ENCODE measurements around the gene UNC5B.
"Not testable (repeated sequence)": the region's sequence is repeated elsewhere in the genome, so short reads cannot be mapped to it uniquely, and the experiment has no call there.

The UNC5B gene

DNA sequence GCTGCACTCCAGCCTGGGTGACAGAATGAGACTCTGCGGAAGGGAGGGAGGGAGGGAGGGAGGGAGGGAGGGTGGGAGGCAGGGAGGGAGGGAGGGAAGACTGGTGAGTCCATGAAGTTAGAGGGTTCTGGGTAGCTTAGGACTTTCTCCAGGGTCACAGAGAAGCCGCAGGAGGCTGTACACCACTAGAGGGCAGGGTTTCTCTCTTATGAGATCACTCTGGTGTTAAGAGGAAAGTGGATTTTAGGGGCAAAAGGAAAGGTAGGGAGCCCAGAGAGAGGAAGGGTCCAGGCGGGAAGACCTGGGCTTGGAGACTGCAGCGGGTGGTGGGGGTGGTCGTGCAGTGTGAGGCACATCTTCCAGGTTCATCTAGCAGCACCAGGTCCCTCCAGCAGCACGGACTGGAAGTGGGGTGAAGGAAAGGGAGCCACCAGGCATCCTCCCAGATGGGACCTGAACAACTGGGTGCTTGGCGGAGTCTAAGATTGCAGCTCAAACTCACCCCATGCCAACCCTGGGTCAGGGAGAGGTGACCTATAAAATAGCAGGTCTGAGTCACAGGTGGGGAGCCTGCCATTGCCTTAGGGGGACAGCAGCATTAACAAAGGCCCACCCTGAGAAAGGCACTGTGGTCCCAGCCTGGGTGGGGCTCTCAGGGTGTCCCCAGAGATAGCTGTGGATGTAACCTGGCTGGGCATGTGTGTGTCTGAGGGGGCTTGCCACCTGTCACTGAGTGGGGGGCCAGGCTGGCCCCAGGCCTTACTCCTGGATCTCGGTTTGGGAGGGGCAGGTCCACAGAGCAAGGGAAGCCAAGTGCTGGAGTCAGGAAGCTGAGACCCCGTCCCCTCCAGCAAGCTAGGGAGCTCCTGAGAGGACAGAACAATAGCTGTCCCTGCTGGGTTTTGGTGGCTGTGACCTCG lies 58.2 kb downstream of the UNC5B start:
- TF ChIP-seq POLR2A (IDR thresholded peaks at IDR 0.05; ENCODE audit: low read length) (no peak), GATA1 (IDR thresholded peaks at IDR 0.05; ENCODE audit: low read depth, low read length) (no peak)
- DNase-seq, result peak; percentile 37 to 64

DNA sequence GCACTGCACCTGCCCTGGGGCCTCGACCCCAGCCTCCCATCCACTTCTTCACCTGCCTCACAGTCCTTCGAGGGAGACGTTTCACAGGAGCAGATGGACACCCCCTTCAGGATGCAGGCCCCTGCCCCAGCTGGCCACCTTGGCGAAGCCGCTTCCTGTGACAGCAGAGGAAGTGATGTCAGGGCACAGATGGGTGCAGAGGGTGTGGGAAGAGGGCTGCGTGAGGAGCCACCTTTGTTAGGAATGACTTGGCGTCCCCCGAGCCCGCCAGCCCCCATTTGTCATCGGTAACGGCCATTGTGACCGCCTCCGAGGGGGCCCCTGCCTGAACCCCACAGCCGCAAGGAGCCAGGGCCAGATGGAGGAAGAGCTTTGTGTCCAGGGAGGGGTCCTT lies 59.3 kb downstream of the UNC5B start:
- TF ChIP-seq POLR2A (IDR thresholded peaks at IDR 0.05; ENCODE audit: low read length), result no peak
- TF ChIP-seq GATA1 (IDR thresholded peaks at IDR 0.05; ENCODE audit: low read depth, low read length), result no peak
- no peak for DNase-seq

DNA sequence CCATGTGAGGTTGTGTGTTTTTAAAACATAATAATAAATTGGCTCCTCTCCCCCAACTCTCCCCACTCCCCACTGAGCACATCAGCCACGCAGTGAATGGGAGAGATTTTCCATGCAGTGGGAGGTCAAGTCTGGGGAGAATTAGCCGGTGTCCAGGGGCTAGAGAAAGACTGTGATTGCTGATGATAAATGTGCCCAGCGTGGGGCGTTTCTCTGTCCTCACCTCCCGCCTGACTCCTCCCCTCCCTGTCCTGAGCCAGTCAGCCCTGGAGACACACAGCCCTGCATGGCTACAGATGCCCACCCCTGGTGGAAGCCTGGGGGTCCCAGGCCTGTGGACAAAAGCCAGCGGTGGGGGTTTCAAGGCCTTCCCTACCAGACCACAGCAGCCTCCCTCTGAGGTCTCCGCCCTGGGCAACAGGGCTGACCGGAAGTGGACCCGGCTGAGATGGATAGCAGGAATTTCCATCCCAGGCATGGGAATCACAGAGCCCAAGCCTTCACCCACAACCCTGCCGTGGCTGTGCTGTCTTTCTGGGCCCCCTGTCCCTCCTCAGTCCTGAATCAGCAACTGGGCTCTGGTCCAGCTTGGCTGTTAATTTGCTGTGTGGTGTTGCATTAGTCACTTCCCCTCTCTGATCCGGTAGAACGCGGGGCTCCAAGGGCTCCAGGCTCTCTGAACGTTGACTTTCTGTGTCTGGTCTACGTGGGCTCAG lies 59.8 kb downstream of the UNC5B start:
- no peak for DNase-seq
- TF ChIP-seq POLR2A (IDR thresholded peaks at IDR 0.05; ENCODE audit: low read length), result no peak
- no peak for TF ChIP-seq GATA1 (IDR thresholded peaks at IDR 0.05; ENCODE audit: low read depth, low read length)

DNA sequence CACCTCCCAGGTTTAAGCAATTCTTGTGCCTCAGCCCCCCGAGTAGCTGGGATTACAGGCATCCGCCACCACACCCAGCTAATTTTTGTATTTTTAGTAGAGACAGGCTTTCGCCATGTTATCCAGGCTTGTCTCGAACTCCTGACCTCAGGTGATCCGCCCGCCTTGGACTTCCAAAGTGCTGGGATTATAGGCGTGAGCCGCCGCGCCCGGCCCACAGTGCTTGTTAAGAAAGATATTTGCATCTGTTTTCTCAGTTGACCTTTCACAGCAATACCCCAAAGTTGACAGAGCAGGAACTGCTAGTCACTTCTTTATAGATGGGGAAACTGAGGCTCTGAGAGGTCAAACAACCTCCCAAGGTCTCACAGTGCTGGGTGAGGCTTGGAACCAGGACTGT lies 60.6 kb downstream of the UNC5B start:
- not testable (repeated sequence) for DNase-seq

DNA sequence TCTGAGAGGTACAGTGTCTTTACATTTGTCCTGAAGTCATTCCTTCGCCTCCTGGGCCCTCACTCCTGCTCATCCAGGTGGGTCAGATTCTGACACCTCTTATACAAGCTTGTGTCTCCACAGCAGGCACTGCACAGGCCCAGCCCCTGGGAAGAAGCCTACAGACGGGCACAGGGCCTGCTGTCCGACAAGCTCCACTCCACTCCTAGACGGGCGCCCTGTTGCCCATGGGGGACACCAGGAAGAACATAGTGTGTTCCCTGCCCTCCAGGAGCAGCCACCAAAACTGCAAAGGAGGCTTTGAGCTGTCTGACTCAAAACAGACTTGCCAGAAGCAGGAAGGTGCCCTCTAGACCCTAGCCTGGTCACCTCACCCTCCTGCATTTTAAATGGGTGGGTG lies 61.1 kb downstream of the UNC5B start:
- no peak for TF ChIP-seq POLR2A (IDR thresholded peaks at IDR 0.05; ENCODE audit: low read length)
- TF ChIP-seq GATA1 (IDR thresholded peaks at IDR 0.05; ENCODE audit: low read depth, low read length), result no peak
- no peak for DNase-seq

DNA sequence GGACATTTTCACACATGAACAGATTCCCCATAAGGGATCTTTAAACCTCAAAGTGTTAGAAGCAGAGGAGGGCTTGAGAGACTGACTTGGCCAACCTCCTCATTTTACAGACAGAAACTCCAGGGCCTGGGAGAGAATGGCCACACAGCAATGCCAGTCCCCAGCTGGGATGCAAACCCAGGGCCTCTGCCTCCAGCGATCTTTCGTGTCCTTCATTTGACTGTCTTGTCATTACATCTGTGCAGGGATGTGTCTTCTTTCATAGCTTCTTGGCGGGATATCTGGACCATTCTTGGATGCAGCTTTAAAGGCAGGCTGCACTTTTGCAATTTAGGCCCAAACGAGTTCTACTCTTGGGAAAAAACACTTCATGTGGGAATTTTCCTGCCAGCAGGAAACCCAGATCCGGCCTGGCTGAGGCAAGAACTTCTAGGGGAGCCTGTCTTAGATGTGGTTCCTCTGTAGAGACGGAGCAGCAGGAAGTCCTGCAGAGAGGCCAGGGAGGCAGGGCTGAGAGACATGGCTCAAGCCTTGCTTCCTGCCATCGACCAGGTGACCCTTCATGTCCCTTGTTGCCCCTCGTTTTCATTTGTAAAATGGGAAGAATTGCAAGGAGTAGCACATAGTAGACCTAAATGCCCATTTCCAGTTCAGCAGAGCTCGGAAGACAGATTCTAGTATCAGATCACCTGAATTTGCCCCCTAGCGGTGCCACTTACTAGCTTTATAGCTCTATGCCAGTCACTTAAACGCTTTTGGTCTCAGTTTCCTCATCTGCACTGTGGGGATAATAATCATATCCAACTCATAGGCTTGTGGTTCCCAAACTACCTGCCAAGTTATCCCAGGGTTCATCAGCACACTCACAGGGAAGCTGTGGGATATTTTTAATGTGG lies 62.8 kb downstream of the UNC5B start:
- TF ChIP-seq GATA1 (IDR thresholded peaks at IDR 0.05; ENCODE audit: low read depth, low read length) (no peak), POLR2A (IDR thresholded peaks at IDR 0.05; ENCODE audit: low read length) (no peak)
- no peak for DNase-seq

DNA sequence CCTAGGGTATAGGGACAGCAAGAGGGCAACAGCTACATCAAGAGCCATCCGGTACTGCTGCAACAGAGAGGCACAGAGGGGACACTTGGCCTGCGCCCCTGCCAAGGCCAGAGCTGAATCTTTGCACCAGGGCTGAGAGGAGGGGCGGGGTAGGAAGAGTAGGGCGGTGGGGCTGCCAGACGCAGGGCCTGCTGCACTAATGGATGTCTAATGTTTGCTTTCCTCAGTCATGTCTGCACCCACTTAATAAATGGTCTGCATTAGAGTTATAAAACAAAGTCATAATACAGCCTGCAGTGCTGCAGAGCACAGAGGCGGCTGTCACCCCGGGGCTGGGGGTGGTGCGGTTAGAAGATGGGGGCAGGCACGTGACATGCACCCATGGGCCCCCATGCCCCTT lies 64.5 kb downstream of the UNC5B start:
- no peak for DNase-seq
- TF ChIP-seq GATA1 (IDR thresholded peaks at IDR 0.05; ENCODE audit: low read depth, low read length) (no peak), POLR2A (IDR thresholded peaks at IDR 0.05; ENCODE audit: low read length) (no peak)

DNA sequence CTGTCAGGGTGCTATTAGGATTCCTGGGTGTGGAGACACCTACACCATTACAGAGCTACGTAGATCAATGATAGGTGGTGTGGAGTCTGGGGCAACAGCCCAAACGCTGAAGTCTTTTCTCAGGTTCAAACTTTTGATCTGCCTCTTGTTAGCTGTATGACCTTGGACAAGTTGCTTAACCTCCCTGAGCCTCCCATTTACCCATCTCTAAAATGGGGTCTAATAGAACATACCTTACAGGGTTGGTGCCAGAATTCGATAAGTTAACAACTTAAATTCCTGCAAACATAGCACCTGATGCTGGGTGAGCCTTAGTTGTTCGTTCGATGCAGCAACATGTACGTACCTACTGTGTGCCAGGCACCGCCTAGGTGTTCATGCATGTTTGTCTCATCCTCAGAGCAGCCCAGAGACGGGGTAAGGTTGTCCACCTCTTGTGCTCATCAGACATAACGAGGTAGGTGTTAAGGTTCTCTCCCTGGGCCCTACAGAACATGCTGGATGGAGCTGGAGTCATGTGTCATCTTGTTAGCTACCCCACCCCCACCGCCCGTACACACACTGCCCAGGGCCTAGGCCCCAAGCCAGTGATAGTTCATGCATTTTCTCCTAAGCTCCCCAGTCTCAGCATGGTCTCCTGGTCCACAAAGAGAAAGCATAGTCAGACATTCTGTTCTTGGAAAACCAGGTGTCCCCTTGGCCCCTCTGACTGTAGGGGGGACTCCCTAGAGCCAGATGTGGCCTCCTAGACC lies 65.7 kb downstream of the UNC5B start:
- no peak for DNase-seq
- TF ChIP-seq GATA1 (IDR thresholded peaks at IDR 0.05; ENCODE audit: low read depth, low read length), result no peak
- no peak for TF ChIP-seq POLR2A (IDR thresholded peaks at IDR 0.05; ENCODE audit: low read length)

DNA sequence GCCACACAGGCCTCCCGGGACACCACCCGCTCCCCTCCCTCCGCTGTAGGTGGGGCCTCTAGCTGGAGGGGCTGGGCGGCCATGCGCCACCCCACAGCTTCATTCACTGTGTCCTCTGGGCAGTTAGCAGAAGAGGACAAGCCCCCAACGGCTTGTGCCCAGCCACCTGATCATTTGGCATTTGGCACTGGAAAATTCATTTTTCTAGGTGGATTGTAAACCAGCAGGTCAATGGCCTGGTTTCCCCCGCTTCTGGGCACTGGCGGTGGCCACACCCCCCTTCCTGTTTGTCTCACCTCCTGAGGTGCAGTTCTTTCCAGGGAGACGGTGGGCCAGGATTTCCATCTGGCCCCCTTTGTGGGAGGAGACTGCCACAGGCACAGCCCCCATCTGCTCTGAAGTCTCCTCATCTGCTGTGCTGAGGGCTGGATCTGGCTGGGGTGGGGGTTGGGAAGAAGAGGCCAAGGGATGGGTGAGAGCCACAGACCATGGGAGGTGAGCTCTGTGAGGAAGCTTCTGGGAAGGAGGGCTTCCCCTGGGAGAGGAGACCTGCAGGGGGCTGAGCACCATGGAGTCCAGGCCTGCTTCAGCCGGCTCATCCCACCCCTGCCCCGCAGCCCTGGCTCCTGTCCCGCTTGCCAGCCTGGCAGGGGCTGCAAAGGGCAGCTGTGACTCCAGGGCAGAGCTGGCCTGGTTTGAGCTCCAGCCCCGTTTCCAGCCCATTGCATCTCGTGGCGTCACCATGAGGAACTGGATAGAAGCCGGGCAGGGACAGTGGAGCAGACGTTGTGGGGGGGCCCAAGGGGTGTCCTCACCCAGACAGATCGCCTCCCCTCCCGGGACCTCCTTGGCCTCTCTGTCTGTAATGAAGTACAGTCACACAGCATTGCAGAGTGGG lies 66.6 kb downstream of the UNC5B start:
- DNase-seq, result no peak
- no peak for TF ChIP-seq GATA1 (IDR thresholded peaks at IDR 0.05; ENCODE audit: low read depth, low read length)
- TF ChIP-seq POLR2A (IDR thresholded peaks at IDR 0.05; ENCODE audit: low read length), result no peak

DNA sequence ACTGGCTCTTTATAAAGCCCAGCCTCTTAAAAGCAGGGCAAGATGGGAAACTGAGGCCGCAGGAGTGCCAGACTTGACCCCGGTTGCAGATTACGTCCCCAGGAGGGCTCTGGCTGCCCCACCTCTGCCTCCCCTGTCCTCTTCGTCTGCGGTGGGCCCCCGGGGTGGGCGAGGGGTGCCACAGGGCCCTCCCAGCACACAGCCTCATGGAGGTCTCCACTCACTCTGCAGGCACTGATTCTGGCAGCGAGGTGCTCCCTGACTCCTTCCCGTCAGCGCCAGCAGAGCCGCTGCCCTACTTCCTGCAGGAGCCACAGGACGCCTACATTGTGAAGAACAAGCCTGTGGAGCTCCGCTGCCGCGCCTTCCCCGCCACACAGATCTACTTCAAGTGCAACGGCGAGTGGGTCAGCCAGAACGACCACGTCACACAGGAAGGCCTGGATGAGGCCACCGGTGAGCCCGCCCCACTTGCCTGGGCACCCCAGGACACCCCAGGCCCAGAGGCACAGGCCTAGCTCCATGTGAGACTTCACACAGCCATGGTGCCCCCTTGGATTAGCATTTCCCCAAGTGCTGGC lies 67.3 kb downstream of the UNC5B start:
- DNase-seq, result no peak
- TF ChIP-seq POLR2A (IDR thresholded peaks at IDR 0.05; ENCODE audit: low read length), result no peak
- no peak for TF ChIP-seq GATA1 (IDR thresholded peaks at IDR 0.05; ENCODE audit: low read depth, low read length)

DNA sequence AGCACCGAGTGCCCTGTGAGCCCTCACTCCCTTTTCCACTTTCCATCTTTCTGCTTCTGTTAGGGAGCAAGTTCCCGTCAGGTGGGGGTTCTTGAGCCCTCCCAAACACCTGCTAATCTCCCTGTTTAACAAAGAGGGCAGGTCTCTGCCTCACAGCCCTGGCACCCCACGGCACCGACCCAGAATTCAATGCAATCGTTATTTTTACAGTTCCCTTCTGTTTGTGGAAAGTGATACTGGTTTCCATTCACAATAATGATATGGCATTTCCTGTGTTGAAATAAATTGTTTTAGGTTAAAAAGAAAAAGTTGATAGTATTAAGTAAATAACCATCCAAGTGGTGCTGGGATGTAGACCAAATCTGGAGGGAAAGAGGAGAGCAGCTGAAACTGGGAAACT lies 67.8 kb downstream of the UNC5B start:
- TF ChIP-seq GATA1 (IDR thresholded peaks at IDR 0.05; ENCODE audit: low read depth, low read length) (no peak), POLR2A (IDR thresholded peaks at IDR 0.05; ENCODE audit: low read length) (no peak)
- no peak for DNase-seq

DNA sequence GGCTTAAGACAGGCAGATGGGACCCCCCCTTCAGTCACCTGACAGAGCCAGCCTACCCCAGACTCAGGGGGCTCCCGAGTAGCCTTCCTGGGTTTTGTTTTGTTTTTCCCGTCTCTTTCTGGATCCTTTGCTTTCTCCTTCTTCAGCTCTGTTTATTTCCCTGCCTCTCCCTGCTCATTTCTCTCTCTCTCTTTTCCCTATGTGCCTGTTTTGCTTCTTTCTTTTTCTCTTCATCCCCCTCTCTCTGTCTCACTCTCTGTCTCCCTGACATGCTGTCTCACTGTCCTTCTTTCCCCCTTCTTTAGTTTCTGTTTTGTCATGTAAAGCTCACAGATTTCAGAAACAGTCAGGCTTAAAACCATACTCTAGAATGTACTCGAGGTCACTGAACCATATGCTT lies 68.5 kb downstream of the UNC5B start:
- TF ChIP-seq GATA1 (IDR thresholded peaks at IDR 0.05; ENCODE audit: low read depth, low read length) (no peak), POLR2A (IDR thresholded peaks at IDR 0.05; ENCODE audit: low read length) (no peak)
- DNase-seq, result no peak
